Measurements from ENCODE around the gene TMEM181.
A peak's percentile ranks its signal among the peaks of the same experiment; 100 is the strongest.

Gene TMEM181

GRCh38 chr6:158559895-158560835 lies at the start of gene TMEM181:
TSS of gene TMEM181 (plus strand) at chr6:158560091. CDS start at chr6:158560225, 134 bp downstream.
- H3K4me3 ChIP-seq (ENCODE audit: low read depth, low read length) = peak within 1 kb of the TSS; percentile 59
- no peak for DNase-seq (ENCODE audit: low read depth)
- TF ChIP-seq CTCF (IDR thresholded peaks at IDR 0.05; ENCODE audit: control insufficient read depth, extremely low read depth, insufficient read depth) = no peak

- no peak for TF ChIP-seq CTCF (IDR thresholded peaks at IDR 0.05; ENCODE audit: control insufficient read depth, extremely low read depth, insufficient read depth)
- DNase-seq (ENCODE audit: low read depth) = no peak
- no peak overlapping the region for H3K4me3 ChIP-seq (ENCODE audit: low read depth, low read length)
Measured at GRCh38 chr6:158512809-158513208, 47.1 kb upstream of the TMEM181 start.

GRCh38 chr6:158514176-158514575 lies 45.7 kb upstream of the TMEM181 start:
- no peak overlapping the region for H3K4me3 ChIP-seq (ENCODE audit: low read depth, low read length)
- DNase-seq (ENCODE audit: low read depth) = no peak
- TF ChIP-seq CTCF (IDR thresholded peaks at IDR 0.05; ENCODE audit: control insufficient read depth, extremely low read depth, insufficient read depth) = no peak

- no peak overlapping the region for H3K4me3 ChIP-seq (ENCODE audit: low read depth, low read length)
- no peak for TF ChIP-seq CTCF (IDR thresholded peaks at IDR 0.05; ENCODE audit: control insufficient read depth, extremely low read depth, insufficient read depth)
- no peak for DNase-seq (ENCODE audit: low read depth)
Measured at GRCh38 chr6:158514991-158515390, 44.9 kb upstream of the TMEM181 start.

GRCh38 chr6:158516098-158516497 lies 43.8 kb upstream of the TMEM181 start:
- DNase-seq (ENCODE audit: low read depth) = no peak
- no peak for TF ChIP-seq CTCF (IDR thresholded peaks at IDR 0.05; ENCODE audit: control insufficient read depth, extremely low read depth, insufficient read depth)
- H3K4me3 ChIP-seq (ENCODE audit: low read depth, low read length) = no peak overlapping the region

GRCh38 chr6:158517038-158517437 lies 42.9 kb upstream of the TMEM181 start:
- TF ChIP-seq CTCF (IDR thresholded peaks at IDR 0.05; ENCODE audit: control insufficient read depth, extremely low read depth, insufficient read depth) = no peak
- no peak for DNase-seq (ENCODE audit: low read depth)
- no peak overlapping the region for H3K4me3 ChIP-seq (ENCODE audit: low read depth, low read length)

All from LNCaP clone FGC (cell line).